ENCODE measurements around the gene SSR2.

SSR2 gene

GRCh38 chr1:155973723-155974122, 47.0 kb downstream of the SSR2 start:
- DNase-seq (ENCODE audit: low read depth): no peak

GRCh38 chr1:155971910-155972809, 48.6 kb downstream of the SSR2 start:
- no peak for DNase-seq (ENCODE audit: low read depth)

GRCh38 chr1:155970531-155971167, 50.1 kb downstream of the SSR2 start:
- peak; percentile 57 for DNase-seq (ENCODE audit: low read depth)

- DNase-seq (ENCODE audit: low read depth): no peak
Observed at GRCh38 chr1:155969377-155969791, 51.4 kb downstream of the SSR2 start.

- no peak for DNase-seq (ENCODE audit: low read depth)
Observed at GRCh38 chr1:155968670-155969069, 52.1 kb downstream of the SSR2 start.

GRCh38 chr1:155968051-155968400, 52.7 kb downstream of the SSR2 start:
- DNase-seq (ENCODE audit: low read depth): no peak

- DNase-seq (ENCODE audit: low read depth): no peak
Observed at GRCh38 chr1:155967341-155968050, 53.3 kb downstream of the SSR2 start.

- DNase-seq (ENCODE audit: low read depth): no peak
Observed at GRCh38 chr1:155966750-155967149, 54.0 kb downstream of the SSR2 start.

- DNase-seq (ENCODE audit: low read depth): no peak
Observed at GRCh38 chr1:155966135-155966534, 54.6 kb downstream of the SSR2 start.

GRCh38 chr1:155964193-155964592, 56.6 kb downstream of the SSR2 start:
- DNase-seq (ENCODE audit: low read depth): no peak

- no peak for DNase-seq (ENCODE audit: low read depth)
Observed at GRCh38 chr1:155962599-155963211, 58.0 kb downstream of the SSR2 start.

- DNase-seq (ENCODE audit: low read depth): peak; percentile 94
Observed at GRCh38 chr1:155961937-155962336, 58.8 kb downstream of the SSR2 start.

- DNase-seq (ENCODE audit: low read depth): no peak
Observed at GRCh38 chr1:155960081-155960745, 60.5 kb downstream of the SSR2 start.
